GM10248 (cell line): ENCODE measurements around the gene TRAPPC3.
"Not testable (repeated sequence)": the region's sequence is repeated elsewhere in the genome, so short reads cannot be mapped to it uniquely, and the experiment has no call there.

Experiments
- CTCF ChIA-PET: fragments of 300-600 bp; sonication (Branson Sonifier 250); formaldehyde crosslinking; extraction: SDS; loops from one replicate; lab custom pipeline; 2021; ENCODE audit warnings: antibody characterized with exemption; lab: Yijun Ruan, JAX
- POLR2A ChIA-PET: fragments of 350-650 bp; sonication (Branson Sonifier 250); formaldehyde crosslinking; extraction: SDS; loops from one replicate; lab custom pipeline; 2020; ENCODE audit warnings: antibody characterized with exemption; lab: Yijun Ruan, JAX
- DNase-seq: peaks from one replicate; pipeline ENCODE4 v3.0.0; 2012; ENCODE audit errors: extremely low spot score
- TF ChIP-seq, protein P1 (sequence below): IDR thresholded peaks from 2 replicates; pipeline ENCODE4 v1.5.1; 2012; ENCODE audit warnings: mild to moderate bottlenecking, low read depth; ENCODE audit errors: extremely low read depth, missing control alignments, control extremely low read depth

Gene TRAPPC3

GRCh38 chr1:36161641-36162531 is 12.6 kb upstream of the TRAPPC3 start:
- TF ChIP-seq, protein P1, sequence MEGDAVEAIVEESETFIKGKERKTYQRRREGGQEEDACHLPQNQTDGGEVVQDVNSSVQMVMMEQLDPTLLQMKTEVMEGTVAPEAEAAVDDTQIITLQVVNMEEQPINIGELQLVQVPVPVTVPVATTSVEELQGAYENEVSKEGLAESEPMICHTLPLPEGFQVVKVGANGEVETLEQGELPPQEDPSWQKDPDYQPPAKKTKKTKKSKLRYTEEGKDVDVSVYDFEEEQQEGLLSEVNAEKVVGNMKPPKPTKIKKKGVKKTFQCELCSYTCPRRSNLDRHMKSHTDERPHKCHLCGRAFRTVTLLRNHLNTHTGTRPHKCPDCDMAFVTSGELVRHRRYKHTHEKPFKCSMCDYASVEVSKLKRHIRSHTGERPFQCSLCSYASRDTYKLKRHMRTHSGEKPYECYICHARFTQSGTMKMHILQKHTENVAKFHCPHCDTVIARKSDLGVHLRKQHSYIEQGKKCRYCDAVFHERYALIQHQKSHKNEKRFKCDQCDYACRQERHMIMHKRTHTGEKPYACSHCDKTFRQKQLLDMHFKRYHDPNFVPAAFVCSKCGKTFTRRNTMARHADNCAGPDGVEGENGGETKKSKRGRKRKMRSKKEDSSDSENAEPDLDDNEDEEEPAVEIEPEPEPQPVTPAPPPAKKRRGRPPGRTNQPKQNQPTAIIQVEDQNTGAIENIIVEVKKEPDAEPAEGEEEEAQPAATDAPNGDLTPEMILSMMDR, result no peak
- POLR2A ChIA-PET, result interaction anchor here (1.3 to 2.9 kb wide), 2 partner anchors 12 to 26 kb away, joined by 4 to 30 read pairs; partner anchors contain the start of gene TRAPPC3
- peak; percentile 66 for DNase-seq
- CTCF ChIA-PET, result interaction anchor here (0.7 to 8.3 kb wide), 17 partner anchors 8 to 124 kb away, joined by 3 to 106 read pairs (median 4); partner anchors contain the start of gene TRAPPC3

- DNase-seq, result peak; percentile 71
- ChIA-PET POLR2A (interaction anchor here (0.6 to 2.9 kb wide), 5 partner anchors 8 to 1605 kb away, joined by 3 to 30 read pairs (median 4); partner anchors contain the start of gene TRAPPC3), CTCF (interaction anchor here (0.8 to 8.3 kb wide), 17 partner anchors 8 to 289 kb away, joined by 3 to 106 read pairs (median 4); partner anchors contain the start of genes OSCP1, STK40 and TRAPPC3)
- TF ChIP-seq, protein P1, result peak; percentile 46
Measured at GRCh38 chr1:36160949-36161485, 11.7 kb upstream of the TRAPPC3 start.

GRCh38 chr1:36160388-36160948 is 11.2 kb upstream of the TRAPPC3 start:
- POLR2A ChIA-PET, result interaction anchor here (0.6 to 2.9 kb wide), 4 partner anchors 9 to 166 kb away, joined by 3 to 30 read pairs (median 4); partner anchors contain the start of gene TRAPPC3
- CTCF ChIA-PET, result interaction anchor here (0.8 to 8.3 kb wide), 16 partner anchors 9 to 290 kb away, joined by 3 to 106 read pairs (median 4); partner anchors contain the start of genes OSCP1, STK40 and TRAPPC3
- TF ChIP-seq, protein P1, result no peak
- DNase-seq, result no peak

- ChIA-PET CTCF (interaction anchor here (0.9 to 8.3 kb wide), 9 partner anchors 8 to 240 kb away, joined by 3 to 106 read pairs (median 4); partner anchors contain the start of genes STK40 and TRAPPC3), POLR2A (no interaction called here)
- TF ChIP-seq, protein P1, result no peak
- no peak for DNase-seq
Measured at GRCh38 chr1:36159614-36160387, 10.5 kb upstream of the TRAPPC3 start.

DNA sequence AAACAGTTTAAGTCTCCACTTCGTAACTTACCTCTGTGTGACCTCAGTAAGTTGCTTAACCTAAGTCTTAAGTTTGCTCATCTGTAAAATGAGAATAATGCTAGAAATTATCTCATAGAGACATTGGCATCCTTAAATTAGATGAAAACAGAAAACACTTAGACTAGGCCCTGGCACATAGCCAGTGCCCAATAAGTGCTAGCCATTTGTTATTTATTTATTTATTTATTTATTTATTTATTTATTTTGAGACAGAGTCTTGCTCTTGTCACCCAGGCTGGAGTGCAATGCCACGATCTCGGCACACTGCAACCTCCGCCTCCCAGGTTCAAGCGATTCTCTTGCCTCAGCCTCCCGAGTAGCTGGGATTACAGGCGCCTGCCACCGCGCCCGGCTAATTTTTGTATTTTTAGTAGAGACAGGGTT is 9.6 kb upstream of the TRAPPC3 start:
- DNase-seq, POLR2A ChIA-PET: not testable (repeated sequence)
- CTCF ChIA-PET, result interaction anchor here (0.9 to 8.3 kb wide), 4 partner anchors 7 to 130 kb away, joined by 3 to 106 read pairs (median 58); partner anchors contain the start of gene TRAPPC3
